ENCODE results near the gene NOB1.

DNA sequence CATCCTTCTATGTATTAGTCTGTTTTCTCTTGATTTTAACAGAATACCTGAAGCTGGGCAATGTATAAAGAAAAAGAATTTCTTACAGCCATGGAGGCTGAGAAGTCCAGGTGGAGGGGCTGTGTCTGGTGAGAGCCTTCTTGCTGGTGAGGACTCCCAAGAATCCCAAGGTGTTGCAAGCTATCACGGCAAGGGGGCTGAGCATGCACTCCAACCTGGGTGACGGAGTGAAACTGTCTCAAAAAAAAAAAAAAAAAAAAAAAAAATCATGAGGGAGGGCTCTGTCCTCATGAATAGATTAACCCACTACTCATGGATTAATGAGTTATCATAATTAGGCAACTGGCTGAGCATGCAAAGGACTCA, 47.8 kb downstream of the NOB1 start:
- TF ChIP-seq EZH2 (IDR thresholded peaks at IDR 0.05; ENCODE audit: insufficient read depth, poor library complexity, severe bottlenecking) (no peak), EZH2phosphoT487 (IDR thresholded peaks at IDR 0.05; ENCODE audit: insufficient read depth, low read depth) (no peak)

Measured in GM23248 (cell line).